Stimulated activated CD8-positive, alpha-beta memory T cell treated with anti-CD3 and anti-CD28 coated beads, Interleukin-15, amount 100 ng/mL, for 48 hours (primary cell): ENCODE results near the gene CLTB.
"Not testable (repeated sequence)": the region's sequence is repeated elsewhere in the genome, so short reads cannot be mapped to it uniquely, and the experiment has no call there.

Experiments used
- DNase-seq, 2 donors: peaks; one replicate each; pipeline ENCODE4 v3.0.0-alpha.2; 2020; ENCODE audit warnings: low read depth in 2 of 2

CLTB gene

GRCh38 chr5:176427971-176428370 lies 11.6 kb upstream of the CLTB start:
- DNase-seq, result no peak

- DNase-seq, result no peak
These were observed 10.5 kb upstream of the CLTB start for GRCh38 chr5:176426876-176427275.

GRCh38 chr5:176425791-176426190 lies 9.5 kb upstream of the CLTB start:
- no peak for DNase-seq

- no peak for DNase-seq
These were observed 8.8 kb upstream of the CLTB start for GRCh38 chr5:176425138-176425537.

GRCh38 chr5:176424181-176424580 lies 7.8 kb upstream of the CLTB start:
- DNase-seq, result no peak

- DNase-seq, result no peak
These were observed 4.7 kb upstream of the CLTB start for GRCh38 chr5:176420972-176421544.

- no peak for DNase-seq
These were observed 3.7 kb upstream of the CLTB start for GRCh38 chr5:176420086-176420485.

- no peak for DNase-seq
These were observed 1.9 kb upstream of the CLTB start for GRCh38 chr5:176418251-176418650.

GRCh38 chr5:176416965-176417364 lies 626 bp upstream of the CLTB start:
- DNase-seq, result no peak

GRCh38 chr5:176415240-176415951 lies 943 bp downstream of the CLTB start:
- no peak for DNase-seq

- DNase-seq, result no peak
These were observed 1.6 kb downstream of the CLTB start for GRCh38 chr5:176414704-176415103.

GRCh38 chr5:176413709-176414191 lies 2.6 kb downstream of the CLTB start:
- no peak for DNase-seq

GRCh38 chr5:176413255-176413565 lies 3.1 kb downstream of the CLTB start:
- no peak for DNase-seq

- no peak for DNase-seq
These were observed 3.7 kb downstream of the CLTB start for GRCh38 chr5:176412517-176413254.

- no peak for DNase-seq
These were observed 5.7 kb downstream of the CLTB start for GRCh38 chr5:176410486-176411180.

GRCh38 chr5:176409765-176410164 lies 6.6 kb downstream of the CLTB start:
- DNase-seq, result no peak

- no peak for DNase-seq
These were observed 7.7 kb downstream of the CLTB start for GRCh38 chr5:176408590-176408989.

- not testable (repeated sequence) for DNase-seq
These were observed 8.1 kb downstream of the CLTB start for GRCh38 chr5:176408252-176408573.

GRCh38 chr5:176407456-176408251 lies 8.7 kb downstream of the CLTB start:
- no peak for DNase-seq

- DNase-seq, result no peak
These were observed 9.8 kb downstream of the CLTB start for GRCh38 chr5:176406436-176407052.
